ENCODE data around the gene HSF4.

The HSF4 gene

DNA sequence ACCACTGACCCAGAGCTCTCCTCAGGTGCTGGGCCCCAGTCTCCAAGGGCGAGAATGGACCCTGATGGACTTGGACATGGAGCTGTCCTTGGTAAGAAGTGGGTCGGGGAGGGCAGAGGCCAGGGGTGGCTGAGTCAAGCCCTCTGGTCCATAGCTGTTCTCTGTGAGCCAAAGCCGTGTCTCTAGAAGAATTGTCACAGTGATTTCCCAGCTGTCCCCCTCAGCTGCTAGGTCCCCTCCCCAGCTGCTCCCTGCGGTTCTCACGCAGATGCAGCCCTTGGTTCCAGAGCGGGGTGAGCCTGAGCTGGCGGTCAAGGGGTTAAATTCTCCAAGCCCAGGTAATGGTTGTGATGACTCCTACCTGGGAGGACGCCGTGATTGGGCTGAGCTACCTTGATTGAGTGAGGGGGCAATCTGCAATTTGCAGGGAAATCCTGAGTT, 4.5 kb downstream of the HSF4 start:
- no peak for DNase-seq

DNA sequence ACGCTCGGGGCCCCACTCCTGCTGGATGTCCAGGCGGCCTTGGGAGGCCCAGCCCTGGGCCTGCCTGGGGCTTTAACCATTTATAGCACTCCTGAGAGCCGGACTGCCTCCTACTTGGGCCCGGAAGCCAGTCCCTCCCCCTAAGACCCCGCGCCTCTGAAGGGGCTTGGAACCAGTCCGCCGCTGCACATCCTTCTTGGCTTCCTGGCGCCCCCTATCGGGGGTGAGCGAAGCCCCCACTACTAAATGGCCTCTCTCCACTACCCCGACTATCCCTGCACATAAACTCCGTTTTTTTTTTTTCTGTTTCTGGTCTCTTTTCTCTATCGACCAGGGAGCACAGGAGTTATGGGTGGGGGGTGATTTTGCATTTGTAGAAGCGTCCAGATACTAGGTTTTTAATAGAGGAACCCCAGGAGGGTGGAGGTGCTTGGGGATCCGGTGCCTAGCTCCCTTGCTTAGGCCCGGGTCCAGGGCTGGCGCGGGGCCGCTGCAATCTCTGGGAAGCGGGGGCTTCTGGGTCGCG, 5.2 kb downstream of the HSF4 start:
- DNase-seq = no peak

DNA sequence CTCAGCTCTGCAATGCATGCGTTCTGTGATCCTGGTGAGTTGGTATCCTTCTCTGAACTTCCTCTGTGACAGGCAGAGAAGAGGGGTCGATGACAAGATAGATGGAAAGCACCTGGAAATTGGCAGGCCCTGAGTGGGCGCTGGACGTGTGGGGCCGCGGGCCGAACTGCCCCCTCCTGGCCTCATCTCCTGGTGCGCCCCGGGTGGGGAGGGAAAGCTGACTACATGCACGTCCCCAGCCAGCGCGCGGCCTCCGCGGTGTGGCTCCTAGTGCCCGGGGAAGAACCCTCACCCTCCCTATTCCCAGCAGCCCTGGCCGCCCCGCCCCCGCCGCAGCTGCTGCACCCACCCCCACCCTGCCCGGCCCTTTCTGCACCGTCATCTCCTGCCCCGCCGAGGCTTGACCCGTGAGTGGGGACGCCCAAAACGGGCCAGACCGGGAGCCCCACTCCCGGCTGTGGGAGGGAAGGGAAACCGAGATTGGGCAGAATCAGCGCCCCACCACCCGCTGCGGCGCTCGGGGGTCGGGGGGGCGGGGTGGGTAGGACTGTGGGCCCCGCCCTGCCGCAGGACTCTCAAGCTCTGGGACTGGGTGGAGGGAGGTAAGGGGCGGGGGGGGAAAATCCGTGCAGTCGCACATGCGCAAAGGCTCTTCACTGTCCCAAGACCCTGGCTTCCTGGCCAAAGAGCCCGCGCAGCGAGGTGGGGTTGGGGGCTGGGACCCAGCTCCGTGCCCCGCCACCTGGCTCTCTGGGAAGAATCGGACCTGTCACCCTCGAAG, 5.8 kb downstream of the HSF4 start, which contains the start of gene NOL3:
Gene NOL3 (plus strand): TSS at position 371 of the 781 bp plus-strand sequence.
- DNase-seq = peak; percentile 67

DNA sequence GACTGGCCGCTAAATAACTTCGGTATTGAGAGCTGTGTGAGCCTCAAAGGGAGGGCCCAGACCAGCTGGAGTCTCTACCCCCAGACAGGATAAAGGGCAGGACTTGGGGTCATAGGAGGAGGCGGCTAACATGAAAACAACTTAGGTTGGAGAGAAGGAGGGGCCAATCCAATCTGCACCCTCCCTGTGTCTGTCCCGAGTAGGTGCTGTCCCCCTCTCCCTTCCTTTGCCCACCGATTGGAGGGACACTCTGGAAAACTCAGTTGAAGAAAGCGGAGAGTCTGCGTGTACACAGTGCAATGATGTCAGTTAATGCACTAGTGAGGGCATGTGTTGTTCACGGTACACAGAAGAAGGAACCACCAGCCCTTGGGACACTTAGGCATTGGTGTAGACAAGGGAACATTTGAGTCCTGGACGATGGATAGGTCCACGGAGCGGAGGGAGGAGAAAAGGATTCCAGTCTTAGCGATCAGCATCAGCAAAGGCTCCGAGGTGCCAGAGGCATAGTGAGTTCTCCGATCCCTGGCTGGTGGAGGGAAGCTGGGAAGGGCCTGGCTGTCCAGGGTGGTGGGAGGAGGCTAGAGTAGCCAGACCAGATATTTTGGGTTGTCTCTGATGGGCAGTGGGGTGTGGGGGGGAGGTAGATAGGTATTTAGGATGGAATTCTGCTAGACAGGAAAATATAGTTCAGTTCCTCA, 6.6 kb downstream of the HSF4 start:
- no peak for DNase-seq

DNA sequence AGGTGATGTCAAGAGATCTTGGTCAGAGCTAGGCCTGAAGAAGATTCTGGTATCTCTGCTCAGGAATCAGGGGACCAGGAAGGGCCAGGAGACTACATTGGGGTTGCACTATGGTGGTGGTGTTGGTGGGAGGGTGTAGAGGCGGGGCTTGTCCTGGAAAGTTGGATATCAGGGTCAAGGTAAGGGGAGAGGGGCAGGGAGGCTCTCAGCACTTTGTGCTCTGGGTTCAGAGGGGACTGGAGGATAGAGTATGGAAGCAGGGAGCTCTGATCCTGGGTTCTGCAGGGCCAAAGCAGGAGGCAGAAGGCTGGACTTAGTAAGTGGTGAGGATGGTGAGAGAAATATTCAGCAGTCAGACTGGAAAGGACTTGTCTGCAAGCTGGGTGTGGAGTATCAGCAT, 8.8 kb downstream of the HSF4 start:
- DNase-seq = no peak

DNA sequence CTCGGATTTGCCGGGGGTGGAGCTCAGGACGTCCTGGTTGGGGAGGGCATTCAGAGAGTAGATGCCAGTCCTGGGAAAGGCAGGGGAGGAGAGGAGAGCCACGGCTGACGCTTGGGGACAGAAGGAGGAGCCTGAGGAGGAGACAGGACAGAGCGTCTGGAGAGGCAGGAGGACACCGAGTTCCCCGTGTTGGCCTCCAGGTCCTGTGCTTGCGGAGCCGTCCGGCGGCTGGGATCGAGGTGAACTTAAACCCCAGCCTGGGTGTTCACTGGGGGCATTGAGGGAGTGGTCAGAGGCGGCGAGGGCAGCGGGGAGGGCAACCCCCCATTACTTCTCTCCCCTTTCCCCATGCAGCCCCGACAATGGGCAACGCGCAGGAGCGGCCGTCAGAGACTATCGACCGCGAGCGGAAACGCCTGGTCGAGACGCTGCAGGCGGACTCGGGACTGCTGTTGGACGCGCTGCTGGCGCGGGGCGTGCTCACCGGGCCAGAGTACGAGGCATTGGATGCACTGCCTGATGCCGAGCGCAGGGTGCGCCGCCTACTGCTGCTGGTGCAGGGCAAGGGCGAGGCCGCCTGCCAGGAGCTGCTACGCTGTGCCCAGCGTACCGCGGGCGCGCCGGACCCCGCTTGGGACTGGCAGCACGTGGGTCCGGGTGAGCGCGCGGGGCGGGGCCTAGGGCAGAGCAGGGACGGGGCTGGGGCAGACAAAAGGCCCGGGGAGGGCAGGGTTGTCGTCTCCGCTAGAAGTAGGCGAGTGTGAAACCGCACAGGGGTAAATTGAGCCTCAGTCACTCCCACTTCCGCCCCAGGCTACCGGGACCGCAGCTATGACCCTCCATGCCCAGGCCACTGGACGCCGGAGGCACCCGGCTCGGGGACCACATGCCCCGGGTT, 9.5 kb downstream of the HSF4 start:
- DNase-seq = peak; percentile 95

DNA sequence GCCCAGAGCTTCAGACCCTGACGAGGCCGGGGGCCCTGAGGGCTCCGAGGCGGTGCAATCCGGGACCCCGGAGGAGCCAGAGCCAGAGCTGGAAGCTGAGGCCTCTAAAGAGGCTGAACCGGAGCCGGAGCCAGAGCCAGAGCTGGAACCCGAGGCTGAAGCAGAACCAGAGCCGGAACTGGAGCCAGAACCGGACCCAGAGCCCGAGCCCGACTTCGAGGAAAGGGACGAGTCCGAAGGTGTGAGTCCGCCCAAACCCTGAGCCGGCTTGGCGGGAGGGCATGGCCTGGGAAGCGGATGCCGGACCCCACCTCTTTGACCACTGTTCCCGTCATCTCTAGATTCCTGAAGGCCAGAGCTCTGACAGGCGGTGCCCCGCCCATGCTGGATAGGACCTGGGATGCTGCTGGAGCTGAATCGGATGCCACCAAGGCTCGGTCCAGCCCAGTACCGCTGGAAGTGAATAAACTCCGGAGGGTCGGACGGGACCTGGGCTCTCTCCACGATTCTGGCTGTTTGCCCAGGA, 10.2 kb downstream of the HSF4 start:
- DNase-seq = no peak

DNA sequence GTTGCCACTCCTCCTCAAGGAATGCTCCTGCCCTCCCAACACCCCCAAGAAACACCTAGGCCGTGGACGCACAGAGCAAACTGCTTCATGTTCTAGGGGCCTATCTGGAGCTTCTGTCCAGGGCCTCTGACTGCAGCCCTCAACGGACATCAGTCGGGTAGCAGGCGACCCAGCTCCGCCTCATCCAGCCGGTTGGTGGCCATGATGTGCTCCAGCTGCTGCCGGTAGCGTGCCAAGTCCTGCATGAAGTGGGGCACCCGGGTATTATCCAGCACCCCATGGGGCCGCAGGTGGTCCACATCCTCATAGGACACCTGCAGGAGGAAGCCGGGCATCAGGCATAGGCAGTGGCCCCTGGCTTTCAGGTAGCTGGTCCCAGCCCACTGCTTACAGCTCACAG, 12.1 kb downstream of the HSF4 start:
- DNase-seq = no peak

DNA sequence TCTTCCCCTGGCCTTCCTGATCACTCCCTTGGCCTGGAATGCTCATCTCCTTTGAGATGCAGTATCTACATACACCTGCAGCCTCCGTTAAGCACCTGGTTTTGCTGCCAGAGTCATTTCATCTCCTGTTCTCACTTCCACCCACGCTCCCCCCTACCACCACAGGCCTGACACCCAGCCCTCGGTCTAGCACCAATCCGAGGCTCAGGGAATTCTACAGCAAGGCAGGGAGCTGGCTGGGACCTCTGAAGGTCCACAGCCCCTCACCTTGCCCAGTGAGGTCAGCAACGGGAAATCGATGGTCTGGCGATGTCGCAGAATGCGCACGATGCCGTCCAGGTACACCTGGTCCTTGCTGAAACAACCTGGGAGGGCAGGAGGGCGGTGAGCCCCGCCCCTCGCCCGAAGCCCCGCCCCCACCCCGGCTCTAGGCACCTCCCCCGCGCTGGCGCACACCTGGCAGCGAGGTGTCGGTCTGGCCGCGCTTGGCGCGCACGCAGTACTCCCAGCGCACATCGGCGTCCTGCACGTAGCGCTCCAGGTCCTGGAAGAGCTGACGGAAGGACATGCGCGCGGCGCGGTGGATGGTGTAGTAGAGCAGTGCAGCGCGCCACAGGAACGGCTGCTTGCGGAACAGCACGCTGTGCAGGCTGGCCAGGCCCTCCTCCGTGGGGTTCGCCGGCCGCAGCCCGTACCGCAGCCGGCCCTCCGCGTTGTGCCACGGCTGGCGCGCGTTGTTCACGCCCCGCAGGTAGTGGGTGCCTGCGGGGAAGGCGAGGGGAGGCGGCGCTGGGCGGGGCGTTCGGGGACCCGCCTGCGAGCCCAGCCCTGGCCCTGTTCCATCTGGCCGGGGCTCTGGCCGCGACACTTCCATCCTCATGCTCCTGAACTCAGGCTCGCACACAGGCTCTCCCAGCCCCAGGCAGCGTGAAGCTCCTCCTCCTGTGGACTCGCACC, 13.5 kb downstream of the HSF4 start:
- DNase-seq = no peak

DNA sequence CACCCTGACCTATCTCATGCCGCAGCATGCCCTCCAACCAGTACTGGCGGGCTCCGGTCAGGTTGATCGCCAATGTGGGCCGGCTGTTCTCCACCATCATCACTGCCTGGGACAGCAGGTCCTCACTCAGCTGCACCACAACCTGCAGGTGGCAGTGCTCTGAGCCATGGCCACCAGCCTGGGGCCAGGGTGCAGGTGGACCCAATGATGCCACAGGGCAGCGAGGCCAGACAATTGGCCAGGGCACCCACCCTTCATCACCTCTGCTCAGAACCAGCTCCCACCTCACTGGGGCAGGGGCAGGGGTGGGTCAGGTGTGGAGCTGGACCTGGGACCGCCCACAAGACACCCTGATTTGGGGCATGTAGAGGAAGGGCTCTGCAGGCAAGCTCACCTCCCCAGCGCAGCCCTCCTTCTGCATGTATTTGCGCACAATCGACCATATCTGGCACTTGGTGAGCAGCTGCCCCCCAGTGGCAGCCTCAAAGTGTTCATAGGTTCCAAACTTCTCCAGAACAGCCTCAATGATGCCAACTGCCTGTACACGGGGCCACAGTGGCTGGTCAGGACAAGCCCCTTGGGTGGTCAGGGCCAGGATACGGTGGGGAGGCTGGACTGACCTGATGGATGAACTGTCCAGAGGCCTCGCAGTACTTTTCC, 15.0 kb downstream of the HSF4 start:
- no peak for DNase-seq

DNA sequence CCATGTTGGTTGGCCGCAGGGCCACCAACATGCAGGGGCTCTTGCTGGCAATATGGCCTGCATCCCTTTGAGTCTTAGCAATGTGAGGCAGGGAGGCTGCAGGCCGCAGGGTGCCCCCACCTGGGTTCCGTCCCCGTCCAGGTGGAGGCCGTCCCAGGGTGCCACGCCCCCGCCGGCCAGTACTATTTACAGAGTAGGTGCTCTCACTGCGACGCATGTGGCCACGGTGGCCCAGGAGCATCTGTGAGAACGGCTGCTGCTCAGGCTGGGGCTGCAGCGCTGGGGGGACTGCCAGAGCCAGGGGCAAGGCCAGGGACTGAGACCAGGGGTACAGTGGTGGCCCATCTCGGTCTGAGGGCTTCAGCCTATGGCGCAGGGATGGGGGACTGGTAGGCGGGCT, 15.6 kb downstream of the HSF4 start:
- DNase-seq = no peak

DNA sequence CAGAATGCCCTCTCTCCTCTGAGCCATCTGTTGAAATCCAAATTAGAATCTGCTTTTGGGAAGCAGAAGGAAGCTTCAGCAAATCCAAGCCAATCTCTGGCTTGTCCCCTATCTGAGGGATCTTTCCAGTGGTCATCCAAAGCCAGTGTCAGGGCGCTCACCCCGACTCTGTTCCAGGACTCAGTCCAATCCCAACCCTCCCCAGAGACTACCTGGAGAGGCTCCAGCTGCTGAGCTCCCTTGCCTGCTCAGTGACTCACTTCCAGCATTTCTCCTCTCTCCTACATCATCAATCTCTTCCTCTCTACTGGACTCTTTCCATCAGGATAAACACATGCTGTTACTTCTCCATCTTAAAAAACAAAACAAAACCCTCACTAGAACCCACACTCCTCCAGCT, 16.8 kb downstream of the HSF4 start:
- DNase-seq = peak; percentile 82

DNA sequence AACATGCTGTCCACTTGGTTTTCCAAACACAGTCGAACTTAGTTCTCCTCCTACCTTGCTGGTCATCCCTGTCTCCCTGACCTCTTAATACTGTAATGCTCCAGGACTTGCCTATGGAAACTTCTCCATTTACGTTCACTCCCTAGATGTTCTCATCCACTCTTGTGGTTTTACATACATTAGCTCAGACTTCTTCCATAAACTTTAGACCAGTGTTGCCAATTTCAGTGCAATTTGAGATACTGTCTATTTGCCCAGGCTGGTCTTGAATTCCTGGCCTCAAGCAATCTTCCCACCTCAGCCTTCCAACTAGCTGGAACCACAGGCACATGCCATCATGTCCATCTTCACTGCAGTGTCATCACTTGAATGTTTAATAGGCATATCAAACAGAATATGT, 17.7 kb downstream of the HSF4 start:
- DNase-seq = no peak

DNA sequence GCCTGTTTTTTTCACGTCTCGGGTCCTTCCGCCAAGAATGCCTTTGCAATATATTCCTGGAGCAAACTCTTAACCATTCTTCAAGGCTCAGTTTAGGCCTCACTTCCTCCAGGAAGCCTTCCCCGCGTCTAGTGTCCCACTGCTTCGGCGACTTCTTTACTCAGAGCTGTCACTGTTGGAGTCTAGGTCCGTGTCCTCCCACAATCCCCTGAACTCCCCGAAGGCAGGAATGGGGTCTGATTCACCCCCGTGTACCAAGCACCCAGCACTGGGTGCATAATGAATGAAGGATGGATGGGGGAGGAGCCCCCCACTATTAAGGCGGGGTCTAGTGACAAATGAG, 18.7 kb downstream of the HSF4 start:
- no peak for DNase-seq

DNA sequence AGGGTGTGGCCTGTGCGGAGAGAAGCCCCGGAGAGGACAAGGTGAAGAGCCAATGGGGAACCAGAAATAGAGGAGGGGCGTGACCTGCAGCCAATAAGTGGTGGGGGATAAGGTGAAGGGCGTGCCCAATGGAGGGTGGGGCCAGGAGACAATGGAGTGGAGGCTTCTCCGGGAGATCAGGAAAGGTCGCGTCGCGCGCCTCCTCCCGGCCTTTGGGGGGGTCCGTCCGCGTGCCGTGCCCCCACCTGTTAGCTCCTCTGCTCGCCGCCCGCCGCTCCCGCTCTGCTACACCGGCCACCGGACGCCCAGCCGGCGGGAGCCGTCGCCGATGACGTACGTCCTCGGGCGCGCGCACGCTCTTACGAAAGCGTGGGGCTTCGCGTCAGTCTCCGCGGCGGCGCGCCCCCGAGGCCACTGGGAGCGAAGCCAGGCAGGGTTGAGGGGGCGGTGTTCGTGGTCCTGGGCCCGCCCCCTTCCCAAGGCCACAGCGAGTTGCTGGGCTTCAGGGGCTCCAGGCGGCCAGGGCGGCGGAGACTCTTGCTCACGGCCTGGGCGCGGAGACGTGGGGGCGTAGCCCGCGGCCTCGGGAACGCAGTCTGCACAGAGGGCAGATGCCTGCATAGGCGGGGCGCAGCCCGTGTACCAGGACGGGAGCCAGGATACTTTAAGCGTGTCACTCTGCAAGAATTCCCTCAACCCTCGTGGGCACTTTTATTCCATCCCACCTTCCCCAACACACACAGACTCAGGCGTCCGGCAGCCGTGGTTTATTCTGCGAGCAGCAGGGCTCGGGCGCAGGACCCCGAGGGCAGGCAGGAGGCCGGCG, 19.3 kb downstream of the HSF4 start, which contains the start of gene MATCAP1:
Gene MATCAP1 (minus strand): TSS at position 337 of the 826 bp plus-strand sequence. CDS start 3,353 bp downstream, outside the sequence.
- peak; percentile 91 for DNase-seq

DNA sequence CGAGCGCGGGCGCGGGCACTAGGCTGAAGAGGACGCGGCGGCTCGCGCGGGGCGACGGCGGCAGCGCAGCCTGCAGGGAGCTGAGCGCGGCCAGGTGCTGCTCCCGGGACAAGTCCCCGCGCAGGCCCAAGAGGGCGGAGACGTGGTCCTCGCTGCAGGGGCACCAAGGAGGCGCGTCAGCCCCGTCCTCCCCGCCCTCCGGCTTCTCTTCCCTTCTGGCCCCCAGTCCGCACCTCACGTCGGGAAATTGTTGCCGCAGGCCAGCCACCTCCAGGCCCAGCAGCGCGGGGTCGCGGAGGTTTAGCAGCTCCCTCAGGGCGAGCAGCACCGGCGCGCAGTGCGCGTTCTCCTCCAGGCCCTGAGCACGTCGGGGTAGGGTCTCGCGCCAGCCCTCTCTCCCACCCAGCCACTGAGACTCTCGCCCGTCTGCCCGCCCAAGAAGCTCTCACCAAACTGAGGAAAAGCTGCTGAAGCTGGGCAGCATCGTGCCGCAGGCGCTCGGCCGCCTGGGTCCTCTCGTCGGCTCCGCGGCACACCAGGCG, 20.0 kb downstream of the HSF4 start:
- DNase-seq = no peak

DNA sequence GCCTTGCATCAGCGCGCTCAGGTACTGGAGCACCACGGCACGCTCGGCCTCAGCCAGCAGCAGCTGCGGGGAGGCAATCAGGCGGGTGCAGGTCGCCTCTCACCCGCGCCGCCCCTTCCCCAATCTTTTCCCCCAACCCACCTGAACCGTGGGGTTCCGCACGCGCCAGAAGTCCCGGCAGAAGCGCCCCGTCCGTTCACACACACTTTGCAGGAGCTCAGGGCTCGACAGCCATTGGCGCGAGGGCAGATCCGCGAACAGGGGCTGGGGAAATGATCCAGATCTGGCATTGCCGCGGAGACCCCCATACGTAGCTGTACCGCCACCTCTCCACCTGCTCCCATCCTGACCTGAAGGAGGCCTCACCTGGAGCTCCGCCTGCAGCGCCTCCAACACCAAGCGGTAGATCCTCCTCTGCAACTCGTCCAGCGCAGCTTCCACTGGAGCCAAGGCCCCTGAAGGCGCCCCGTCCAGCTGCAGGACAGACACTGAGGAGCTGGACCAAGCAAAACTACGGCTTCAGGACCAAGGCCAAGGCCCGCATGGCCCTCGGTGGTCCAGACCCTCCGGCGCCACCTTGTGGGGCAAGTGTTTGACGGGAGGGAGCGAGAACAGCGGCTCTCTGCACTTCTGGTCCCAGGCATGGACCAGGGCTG, 20.6 kb downstream of the HSF4 start:
- DNase-seq = peak; percentile 84

DNA sequence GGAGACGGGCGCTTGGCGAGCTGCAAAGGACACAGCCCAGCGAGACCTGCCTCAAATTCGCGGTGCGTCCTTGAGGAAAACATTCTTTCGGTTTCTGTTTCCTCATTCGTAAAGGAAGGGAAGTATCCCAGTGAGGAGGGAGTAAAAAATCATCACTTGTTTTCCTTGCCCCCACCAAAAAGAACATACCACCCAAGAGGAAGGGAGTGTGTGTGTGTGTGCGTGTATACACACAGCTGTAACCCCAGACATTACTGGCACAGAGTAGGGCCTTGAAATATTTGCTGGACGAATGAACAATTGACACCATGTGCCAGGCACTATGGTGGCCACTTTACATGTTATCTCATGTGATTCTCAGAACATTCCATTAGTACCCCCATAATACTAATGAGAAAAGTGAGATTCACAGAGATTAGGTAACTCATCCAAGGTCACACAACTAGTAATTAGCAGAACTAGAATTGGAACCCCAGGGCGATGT, 21.1 kb downstream of the HSF4 start:
- no peak for DNase-seq

DNA sequence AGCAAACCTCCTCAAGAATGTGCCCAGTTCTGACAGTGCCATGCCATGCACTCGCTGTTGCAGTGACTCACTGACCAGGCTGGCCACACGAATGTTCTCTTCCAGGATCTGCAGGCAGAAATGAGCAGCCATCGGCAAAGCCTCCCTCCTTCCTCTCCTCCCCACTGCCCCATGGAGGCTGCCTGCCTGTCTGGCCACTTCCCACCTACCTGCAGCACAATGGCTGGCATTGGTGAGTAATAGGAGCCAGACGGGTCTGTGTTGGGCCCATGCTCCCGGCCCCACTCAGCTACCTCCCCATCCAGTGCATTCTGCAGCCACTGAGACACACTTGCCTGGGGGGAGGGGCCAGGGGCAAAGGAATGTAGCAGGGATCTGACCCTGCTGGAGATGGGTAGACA, 22.0 kb downstream of the HSF4 start:
- DNase-seq = peak; percentile 50
